HAP-1 (cell line): ENCODE results near the gene HTR3A.

ENCODE experiments used
- DNase-seq, 2 experiments: peaks; one replicate each; pipeline ENCODE4 v3.0.0-alpha.2; 2016 to 2020; ENCODE audit warnings: low spot score in 2 of 2
- H3K27me3 ChIP-seq: fragments of 250-450 bp; sonication (Bioruptor Pico); 2 replicates; pipeline ENCODE4 v1.5.1; 2020; ENCODE audit warnings: low read depth, mild to moderate bottlenecking, moderate library complexity
- H3K36me3 ChIP-seq: fragments of 250-450 bp; sonication (Bioruptor Pico); replicated peaks from 2 replicates; pipeline ENCODE4 v1.5.1; 2020; ENCODE audit warnings: mild to moderate bottlenecking
- H3K4me1 ChIP-seq: fragments of 250-450 bp; sonication (Bioruptor Pico); 2 replicates; pipeline ENCODE4 v1.5.1; 2020; ENCODE audit warnings: mild to moderate bottlenecking
- H3K4me3 ChIP-seq: fragments of 250-450 bp; sonication (Bioruptor Pico); 2 replicates; pipeline ENCODE4 v1.5.1; 2020; ENCODE audit warnings: mild to moderate bottlenecking, moderate library complexity
- H3K9me3 ChIP-seq: fragments of 250-450 bp; sonication (Bioruptor Pico); 2 replicates; pipeline ENCODE4 v1.5.1; 2020; ENCODE audit warnings: mild to moderate bottlenecking, moderate library complexity
- in situ Hi-C: fragments of 300-500 bp; cut with MboI; formaldehyde crosslinking; loops from 3 replicates; pipeline ENCODE4 v1.14.3; 2020; ENCODE audit warnings: low sequenced_read_pairs, inconsistent platforms, mixed read lengths

The HTR3A gene

DNA sequence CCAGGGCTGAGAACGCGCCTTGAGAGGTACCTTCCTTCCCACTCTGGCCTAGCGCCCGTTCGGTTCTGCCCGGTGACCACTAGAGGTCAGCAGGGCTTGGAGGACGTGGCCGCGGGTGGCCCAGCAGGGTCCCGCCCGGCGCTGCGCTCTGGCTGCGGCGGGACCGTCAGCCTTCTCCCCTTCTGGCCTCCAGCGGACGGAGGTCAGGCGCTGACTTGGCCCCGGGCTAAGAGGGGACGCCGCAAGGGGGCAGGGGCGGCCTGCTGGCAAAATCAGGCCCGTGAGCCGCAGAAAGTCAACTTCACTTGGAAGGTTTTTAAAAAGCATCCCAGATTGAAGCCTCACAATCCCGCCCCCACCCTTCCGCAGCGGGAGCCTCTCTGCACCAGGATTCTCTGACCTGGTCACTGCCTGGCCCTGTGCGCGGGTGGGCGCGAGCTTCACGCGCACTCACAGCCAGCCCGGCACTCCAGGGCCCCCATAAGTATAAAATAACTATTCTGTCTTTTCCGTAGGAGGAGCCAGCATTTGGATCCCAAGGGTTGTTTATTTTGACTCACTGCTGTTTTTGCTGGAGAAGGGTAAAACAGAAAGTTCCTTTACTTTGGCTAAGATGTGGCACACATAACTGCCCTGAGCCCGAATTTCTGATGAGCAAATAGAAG, 61.4 kb downstream of the HTR3A start:
- in situ Hi-C loops, result no loop called here
- no peaks in the 10 kb centered on the region for H3K36me3 ChIP-seq
- H3K4me3 ChIP-seq, result no peak overlapping the region
- no peaks in the 10 kb centered on the region for H3K9me3 ChIP-seq
- H3K27me3 ChIP-seq, result 0 out of 2 replicates have a peak, but pooled peaks cover 3% of the 10 kb centered on the region
- DNase-seq, result peak; percentile 11 to 78
- H3K4me1 ChIP-seq, result no peaks in the 10 kb centered on the region

GRCh38 chr11:114036958-114037357, 62.0 kb downstream of the HTR3A start:
- H3K9me3 ChIP-seq, result no peaks in the 10 kb centered on the region
- no peaks in the 10 kb centered on the region for H3K36me3 ChIP-seq
- H3K27me3 ChIP-seq, result no peaks in the 10 kb centered on the region
- in situ Hi-C loops, result no loop called here
- no peak for DNase-seq
- no peak overlapping the region for H3K4me3 ChIP-seq
- H3K4me1 ChIP-seq, result no peaks in the 10 kb centered on the region

- no peak for DNase-seq
- no peak overlapping the region for H3K4me3 ChIP-seq
- H3K9me3 ChIP-seq, result no peaks in the 10 kb centered on the region
- H3K36me3 ChIP-seq, result no peaks in the 10 kb centered on the region
- in situ Hi-C loops, result no loop called here
- no peaks in the 10 kb centered on the region for H3K4me1 ChIP-seq
- no peaks in the 10 kb centered on the region; the same call in 1 of the 2 replicates for H3K27me3 ChIP-seq
Measured at GRCh38 chr11:114039551-114039950, 64.6 kb downstream of the HTR3A start.
